Measurements from ENCODE around the gene POLE4. TPM values are rescaled to one million over a fixed set of nuclear protein-coding genes. Genes with fewer than 3 reads are reported as not detected.

Gene POLE4
- polyA plus RNA-seq, 1 of the 3 experiments (the other 2 are of a cell fraction): 42.1 TPM

DNA sequence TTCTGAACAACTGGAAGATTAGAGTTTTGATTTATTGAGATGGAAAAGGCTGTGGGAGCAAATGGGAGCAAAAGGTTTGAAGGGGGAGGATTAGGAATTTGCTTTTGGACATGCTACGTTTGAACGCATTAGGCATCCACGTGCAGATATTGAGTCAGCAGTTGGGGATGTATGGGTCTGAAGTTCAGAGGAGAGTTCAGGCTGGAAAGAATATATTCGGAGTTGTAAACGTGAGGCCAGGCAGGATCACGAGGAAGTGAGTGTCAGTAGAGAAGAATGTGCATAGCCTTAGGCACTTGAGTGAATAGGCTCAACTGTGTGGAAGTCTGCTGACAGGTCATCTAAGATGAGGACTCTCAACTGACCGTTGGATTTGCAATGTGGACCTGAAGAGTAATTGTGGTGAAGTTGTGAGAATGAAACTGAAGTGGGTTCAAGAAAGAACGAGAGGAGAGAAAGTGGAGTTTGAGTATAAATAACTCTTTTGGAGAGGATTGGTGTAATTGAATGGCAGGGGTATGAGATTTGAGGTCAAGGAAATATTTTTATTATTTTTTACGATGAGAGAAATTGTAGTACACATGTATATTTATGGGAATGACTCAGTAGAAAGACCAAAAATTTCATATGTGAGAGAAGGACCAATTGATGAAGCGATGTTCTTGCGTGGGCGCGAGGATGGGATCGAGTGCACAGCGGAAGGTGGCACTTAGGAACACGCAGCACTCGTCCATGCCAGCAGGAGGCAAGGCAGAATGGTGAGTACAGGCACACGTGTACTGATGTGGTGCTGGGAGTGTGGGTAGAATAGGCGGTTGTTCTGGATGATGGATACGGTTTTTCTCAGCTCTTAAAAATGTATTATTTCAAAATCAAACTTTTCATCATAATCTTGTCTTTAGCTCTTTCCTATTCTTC, 40.5 kb upstream of the POLE4 start:
- no peaks in the 10 kb centered on the region for H3F3A ChIP-seq (replicated peaks; ENCODE audit: insufficient read depth)
- H3K4me2 ChIP-seq: no peak overlapping the region
- H2AFZ ChIP-seq (ENCODE audit: low read depth): no peak overlapping the region
- no peaks in the 10 kb centered on the region for H3K27me3 ChIP-seq (ENCODE audit: insufficient read depth)
- no peaks in the 10 kb centered on the region; a peak in 1 of 4 replicates for H3K4me1 ChIP-seq (ENCODE audit: control insufficient read depth in 1 of 2, insufficient read depth in 2 of 2, low read depth in 1 of 2, low read length in 1 of 2)
- WGBS (ENCODE audit: low lambda C conversion rate): 74% methylated on average over 20 of the region's 20 CpGs
- H3K9me3 ChIP-seq: no peaks in the 10 kb centered on the region
- no peaks in the 10 kb centered on the region for H3K9me2 ChIP-seq
- H4K20me1 ChIP-seq (ENCODE audit: insufficient read depth): no peaks in the 10 kb centered on the region
- ChIA-PET POLR2A (no interaction called here), CTCF (interaction anchor here (0.9 to 4.4 kb wide), 14 partner anchors 9 to 692 kb away, joined by 3 to 33 read pairs (median 9); partner anchors contain the start of gene TACR1)
- H3K4me3 ChIP-seq (ENCODE audit: low read depth in 2 of 2, low read length in 1 of 2): no peak overlapping the region
- DNase-seq: no peak
- TF ChIP-seq TCF12 (IDR thresholded peaks at IDR 0.05) (no peak), SMC3 (IDR thresholded peaks at IDR 0.05; ENCODE audit: low read depth, low read length) (no peak), GATA2 (CRISPR knock-in tag; IDR thresholded peaks at IDR 0.05) (no peak), RXRA (IDR thresholded peaks at IDR 0.05; ENCODE audit: borderline replicate concordance, low read depth) (no peak), SIN3A (IDR thresholded peaks at IDR 0.05; ENCODE audit: borderline replicate concordance, low read depth, low read length) (no peak), FOXJ3 (CRISPR knock-in tag; IDR thresholded peaks at IDR 0.05) (no peak)
- H3K9ac ChIP-seq: no peak overlapping the region
- no peak overlapping the region for H3K27ac ChIP-seq (ENCODE audit: low read depth in 2 of 2, low read length in 1 of 2)
- no peaks in the 10 kb centered on the region for H3K79me2 ChIP-seq (ENCODE audit: insufficient read depth)
- no peaks in the 10 kb centered on the region for H3K36me3 ChIP-seq (replicated peaks in 1 of 2; ENCODE audit: control insufficient read depth in 1 of 2, insufficient read depth in 2 of 2, low read length in 1 of 2)

GRCh38 chr2:74919827-74920226, 38.6 kb upstream of the POLE4 start:
- peak; percentile 86 for DNase-seq
- peak overlapping the region; percentile 79 for H3K4me2 ChIP-seq
- no peak overlapping the region for H2AFZ ChIP-seq (ENCODE audit: low read depth)
- H3K36me3 ChIP-seq (replicated peaks in 1 of 2; ENCODE audit: control insufficient read depth in 1 of 2, insufficient read depth in 2 of 2, low read length in 1 of 2): no peaks in the 10 kb centered on the region
- H3K4me3 ChIP-seq (ENCODE audit: low read depth in 2 of 2, low read length in 1 of 2): peak overlapping the region; percentile 42 to 58
- H3K9me2 ChIP-seq: no peaks in the 10 kb centered on the region
- WGBS (ENCODE audit: low lambda C conversion rate): 5% methylated on average over 27 of the region's 34 CpGs
- no peaks in the 10 kb centered on the region; a peak in 1 of 4 replicates for H3K4me1 ChIP-seq (ENCODE audit: control insufficient read depth in 1 of 2, insufficient read depth in 2 of 2, low read depth in 1 of 2, low read length in 1 of 2)
- no peaks in the 10 kb centered on the region for H3F3A ChIP-seq (replicated peaks; ENCODE audit: insufficient read depth)
- H3K27me3 ChIP-seq (ENCODE audit: insufficient read depth): no peaks in the 10 kb centered on the region
- H3K79me2 ChIP-seq (ENCODE audit: insufficient read depth): no peaks in the 10 kb centered on the region
- no peaks in the 10 kb centered on the region for H4K20me1 ChIP-seq (ENCODE audit: insufficient read depth)
- no peaks in the 10 kb centered on the region for H3K9me3 ChIP-seq
- no peak overlapping the region for H3K9ac ChIP-seq
- ChIA-PET CTCF (interaction anchor here (0.6 to 4.4 kb wide), 54 partner anchors 9 to 710 kb away, joined by 3 to 33 read pairs (median 4); partner anchors contain the start of gene TACR1), POLR2A (no interaction called here)
- H3K27ac ChIP-seq (ENCODE audit: low read depth in 2 of 2, low read length in 1 of 2): no peak overlapping the region
- TF ChIP-seq JUND (IDR thresholded peaks at IDR 0.05): no peak
- TF ChIP-seq, protein P1, sequence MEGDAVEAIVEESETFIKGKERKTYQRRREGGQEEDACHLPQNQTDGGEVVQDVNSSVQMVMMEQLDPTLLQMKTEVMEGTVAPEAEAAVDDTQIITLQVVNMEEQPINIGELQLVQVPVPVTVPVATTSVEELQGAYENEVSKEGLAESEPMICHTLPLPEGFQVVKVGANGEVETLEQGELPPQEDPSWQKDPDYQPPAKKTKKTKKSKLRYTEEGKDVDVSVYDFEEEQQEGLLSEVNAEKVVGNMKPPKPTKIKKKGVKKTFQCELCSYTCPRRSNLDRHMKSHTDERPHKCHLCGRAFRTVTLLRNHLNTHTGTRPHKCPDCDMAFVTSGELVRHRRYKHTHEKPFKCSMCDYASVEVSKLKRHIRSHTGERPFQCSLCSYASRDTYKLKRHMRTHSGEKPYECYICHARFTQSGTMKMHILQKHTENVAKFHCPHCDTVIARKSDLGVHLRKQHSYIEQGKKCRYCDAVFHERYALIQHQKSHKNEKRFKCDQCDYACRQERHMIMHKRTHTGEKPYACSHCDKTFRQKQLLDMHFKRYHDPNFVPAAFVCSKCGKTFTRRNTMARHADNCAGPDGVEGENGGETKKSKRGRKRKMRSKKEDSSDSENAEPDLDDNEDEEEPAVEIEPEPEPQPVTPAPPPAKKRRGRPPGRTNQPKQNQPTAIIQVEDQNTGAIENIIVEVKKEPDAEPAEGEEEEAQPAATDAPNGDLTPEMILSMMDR (IDR thresholded peaks at IDR 0.05): peak; percentile 75
- no peak for TF ChIP-seq MXI1 (IDR thresholded peaks at IDR 0.05; ENCODE audit: low read depth, low read length)
- no peak for TF ChIP-seq FOSL2 (IDR thresholded peaks at IDR 0.05; ENCODE audit: borderline replicate concordance, low read depth)
- TF ChIP-seq, protein P2, sequence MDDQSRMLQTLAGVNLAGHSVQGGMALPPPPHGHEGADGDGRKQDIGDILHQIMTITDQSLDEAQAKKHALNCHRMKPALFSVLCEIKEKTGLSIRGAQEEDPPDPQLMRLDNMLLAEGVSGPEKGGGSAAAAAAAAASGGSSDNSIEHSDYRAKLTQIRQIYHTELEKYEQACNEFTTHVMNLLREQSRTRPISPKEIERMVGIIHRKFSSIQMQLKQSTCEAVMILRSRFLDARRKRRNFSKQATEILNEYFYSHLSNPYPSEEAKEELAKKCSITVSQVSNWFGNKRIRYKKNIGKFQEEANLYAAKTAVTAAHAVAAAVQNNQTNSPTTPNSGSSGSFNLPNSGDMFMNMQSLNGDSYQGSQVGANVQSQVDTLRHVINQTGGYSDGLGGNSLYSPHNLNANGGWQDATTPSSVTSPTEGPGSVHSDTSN (IDR thresholded peaks at IDR 0.05): no peak
- TF ChIP-seq RAD21 (IDR thresholded peaks at IDR 0.05; ENCODE audit: low read length): peak; percentile 90
- no peak for TF ChIP-seq SIN3A (IDR thresholded peaks at IDR 0.05; ENCODE audit: borderline replicate concordance, low read depth, low read length)
- TF ChIP-seq POLR2AphosphoS5 (IDR thresholded peaks at IDR 0.05; ENCODE audit: low read depth, low read length): no peak
- TF ChIP-seq, protein P3, sequence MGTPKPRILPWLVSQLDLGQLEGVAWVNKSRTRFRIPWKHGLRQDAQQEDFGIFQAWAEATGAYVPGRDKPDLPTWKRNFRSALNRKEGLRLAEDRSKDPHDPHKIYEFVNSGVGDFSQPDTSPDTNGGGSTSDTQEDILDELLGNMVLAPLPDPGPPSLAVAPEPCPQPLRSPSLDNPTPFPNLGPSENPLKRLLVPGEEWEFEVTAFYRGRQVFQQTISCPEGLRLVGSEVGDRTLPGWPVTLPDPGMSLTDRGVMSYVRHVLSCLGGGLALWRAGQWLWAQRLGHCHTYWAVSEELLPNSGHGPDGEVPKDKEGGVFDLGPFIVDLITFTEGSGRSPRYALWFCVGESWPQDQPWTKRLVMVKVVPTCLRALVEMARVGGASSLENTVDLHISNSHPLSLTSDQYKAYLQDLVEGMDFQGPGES (IDR thresholded peaks at IDR 0.05; ENCODE audit: low read depth, low read length): no peak
- no peak for TF ChIP-seq NFIC (IDR thresholded peaks at IDR 0.05; ENCODE audit: borderline replicate concordance)
- TF ChIP-seq RXRA (IDR thresholded peaks at IDR 0.05; ENCODE audit: borderline replicate concordance, low read depth): no peak
- TF ChIP-seq YY1 (IDR thresholded peaks at IDR 0.05; ENCODE audit: low read depth): no peak
- no peak for TF ChIP-seq EP300 (IDR thresholded peaks at IDR 0.05; ENCODE audit: borderline replicate concordance in 1 of 2, low read depth in 1 of 2, low read length in 1 of 2)
- no peak for TF ChIP-seq REST (IDR thresholded peaks at IDR 0.05; ENCODE audit: low read depth, low read length)
- TF ChIP-seq TAF1 (IDR thresholded peaks at IDR 0.05; ENCODE audit: borderline replicate concordance, low read depth, low read length): no peak
- no peak for TF ChIP-seq FOXJ3 (CRISPR knock-in tag; IDR thresholded peaks at IDR 0.05)
